ENCODE results near the gene TECPR1.

The TECPR1 gene

GRCh38 chr7:98214811-98215321 is 37.2 kb downstream of the TECPR1 start:
- Histone ChIP-seq H3K27ac (replicated peaks) (no peak overlapping the region), H3K4me3 (replicated peaks; ENCODE audit: insufficient read depth, low read length) (no peak overlapping the region), H3K27me3 (ENCODE audit: insufficient read depth, poor library complexity, severe bottlenecking) (no peaks in the 10 kb centered on the region)
- no peak for TF ChIP-seq GABPA (IDR thresholded peaks at IDR 0.05; ENCODE audit: low read depth)
- TF ChIP-seq REST (IDR thresholded peaks at IDR 0.05; ENCODE audit: insufficient replicate concordance, low read depth), result no peak
- no peak for TF ChIP-seq POLR2AphosphoS5 (IDR thresholded peaks at IDR 0.05; ENCODE audit: low read depth)
- no peak for TF ChIP-seq CTCF (IDR thresholded peaks at IDR 0.05; ENCODE audit: insufficient read depth, low read length)
- TF ChIP-seq SPI1 (IDR thresholded peaks at IDR 0.05; ENCODE audit: borderline replicate concordance, low read depth), result no peak
- DNase-seq (ENCODE audit: low read depth in 1 of 2, low spot score in 1 of 2), result no peak

- no peak for TF ChIP-seq CTCF (IDR thresholded peaks at IDR 0.05; ENCODE audit: insufficient read depth, low read length)
- TF ChIP-seq GABPA (IDR thresholded peaks at IDR 0.05; ENCODE audit: low read depth), result no peak
- TF ChIP-seq REST (IDR thresholded peaks at IDR 0.05; ENCODE audit: insufficient replicate concordance, low read depth), result no peak
- no peak for TF ChIP-seq SPI1 (IDR thresholded peaks at IDR 0.05; ENCODE audit: borderline replicate concordance, low read depth)
- no peak for TF ChIP-seq POLR2AphosphoS5 (IDR thresholded peaks at IDR 0.05; ENCODE audit: low read depth)
- no peak for DNase-seq (ENCODE audit: low read depth in 1 of 2, low spot score in 1 of 2)
- Histone ChIP-seq H3K4me3 (replicated peaks; ENCODE audit: insufficient read depth, low read length) (no peak overlapping the region), H3K27ac (replicated peaks) (no peak overlapping the region), H3K27me3 (ENCODE audit: insufficient read depth, poor library complexity, severe bottlenecking) (no peaks in the 10 kb centered on the region)
These were observed 37.9 kb downstream of the TECPR1 start for GRCh38 chr7:98213888-98214810.

GRCh38 chr7:98213296-98213887 is 38.6 kb downstream of the TECPR1 start:
- no peak overlapping the region for H3K4me3 ChIP-seq (replicated peaks; ENCODE audit: insufficient read depth, low read length)
- TF ChIP-seq SPI1 (IDR thresholded peaks at IDR 0.05; ENCODE audit: borderline replicate concordance, low read depth) (no peak), CTCF (IDR thresholded peaks at IDR 0.05; ENCODE audit: insufficient read depth, low read length) (no peak), POLR2AphosphoS5 (IDR thresholded peaks at IDR 0.05; ENCODE audit: low read depth) (no peak), REST (IDR thresholded peaks at IDR 0.05; ENCODE audit: insufficient replicate concordance, low read depth) (no peak), GABPA (IDR thresholded peaks at IDR 0.05; ENCODE audit: low read depth) (no peak)
- H3K27ac ChIP-seq (replicated peaks), result no peak overlapping the region
- DNase-seq (ENCODE audit: low read depth in 1 of 2, low spot score in 1 of 2), result no peak
- no peaks in the 10 kb centered on the region for H3K27me3 ChIP-seq (ENCODE audit: insufficient read depth, poor library complexity, severe bottlenecking)
